ENCODE results near the gene TMEM150B. TPM values are rescaled to one million over a fixed set of nuclear protein-coding genes. Genes with fewer than 3 reads are reported as not detected.

Gene TMEM150B
- total RNA-seq, 1 donor from 2014 or later = not detected

- Mint-ChIP-seq H3K27ac (ENCODE audit: unreplicated experiment) (no peak overlapping the region), H3K27me3 (ENCODE audit: unreplicated experiment) (peaks cover 8% of the 10 kb centered on the region), H3K4me3 (ENCODE audit: unreplicated experiment) (no peak overlapping the region), H3K4me1 (ENCODE audit: unreplicated experiment) (no peaks in the 10 kb centered on the region), H3K36me3 (ENCODE audit: low read depth, unreplicated experiment) (peaks cover 7% of the 10 kb centered on the region), H3K9me3 (ENCODE audit: unreplicated experiment) (no peaks in the 10 kb centered on the region)
- TF ChIP-seq, protein P1, sequence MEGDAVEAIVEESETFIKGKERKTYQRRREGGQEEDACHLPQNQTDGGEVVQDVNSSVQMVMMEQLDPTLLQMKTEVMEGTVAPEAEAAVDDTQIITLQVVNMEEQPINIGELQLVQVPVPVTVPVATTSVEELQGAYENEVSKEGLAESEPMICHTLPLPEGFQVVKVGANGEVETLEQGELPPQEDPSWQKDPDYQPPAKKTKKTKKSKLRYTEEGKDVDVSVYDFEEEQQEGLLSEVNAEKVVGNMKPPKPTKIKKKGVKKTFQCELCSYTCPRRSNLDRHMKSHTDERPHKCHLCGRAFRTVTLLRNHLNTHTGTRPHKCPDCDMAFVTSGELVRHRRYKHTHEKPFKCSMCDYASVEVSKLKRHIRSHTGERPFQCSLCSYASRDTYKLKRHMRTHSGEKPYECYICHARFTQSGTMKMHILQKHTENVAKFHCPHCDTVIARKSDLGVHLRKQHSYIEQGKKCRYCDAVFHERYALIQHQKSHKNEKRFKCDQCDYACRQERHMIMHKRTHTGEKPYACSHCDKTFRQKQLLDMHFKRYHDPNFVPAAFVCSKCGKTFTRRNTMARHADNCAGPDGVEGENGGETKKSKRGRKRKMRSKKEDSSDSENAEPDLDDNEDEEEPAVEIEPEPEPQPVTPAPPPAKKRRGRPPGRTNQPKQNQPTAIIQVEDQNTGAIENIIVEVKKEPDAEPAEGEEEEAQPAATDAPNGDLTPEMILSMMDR (IDR thresholded peaks at IDR 0.05; ENCODE audit: unreplicated experiment) = no peak
- no peak for DNase-seq (ENCODE audit: low spot score)
Measured at GRCh38 chr19:55324662-55325061, 479 bp downstream of the TMEM150B start.

DNA sequence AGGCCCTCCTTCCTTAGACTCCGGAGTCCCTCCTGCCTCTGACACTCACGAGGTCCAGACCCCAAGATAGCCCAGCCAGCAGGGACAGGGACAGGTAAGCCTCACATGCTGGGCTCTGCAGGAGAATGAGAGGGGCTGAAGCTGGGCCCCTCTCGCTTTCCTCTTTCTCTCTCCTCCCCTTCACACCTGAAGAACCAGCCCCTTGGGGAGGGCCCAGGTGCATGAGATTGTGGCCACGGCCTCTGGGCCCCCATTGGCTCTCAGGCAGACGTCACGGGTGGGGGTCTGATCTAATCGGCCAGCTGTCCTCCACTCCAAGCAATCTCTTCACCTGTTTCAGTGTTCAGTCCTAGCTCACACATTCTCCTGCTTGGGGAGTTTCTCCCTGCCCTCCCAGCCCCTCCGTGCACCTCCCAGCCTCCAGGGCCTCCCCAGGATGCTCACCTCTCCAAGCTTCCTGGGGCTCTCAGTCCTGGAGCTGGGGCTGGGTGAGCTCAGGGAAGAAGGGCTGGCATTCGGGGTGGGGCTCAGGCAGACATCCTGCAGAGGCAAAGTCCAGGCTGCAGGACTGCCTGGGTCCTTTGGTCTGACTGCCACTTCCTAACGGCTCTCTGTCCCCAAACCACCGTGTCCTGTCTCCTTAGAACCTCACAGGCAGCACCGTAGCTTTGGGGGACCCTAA lies 2.8 kb downstream of the TMEM150B start:
- Mint-ChIP-seq H3K9me3 (ENCODE audit: unreplicated experiment) (no peaks in the 10 kb centered on the region), H3K4me1 (ENCODE audit: unreplicated experiment) (no peaks in the 10 kb centered on the region), H3K36me3 (ENCODE audit: low read depth, unreplicated experiment) (peaks cover 7% of the 10 kb centered on the region), H3K27ac (ENCODE audit: unreplicated experiment) (no peak overlapping the region), H3K4me3 (ENCODE audit: unreplicated experiment) (no peak overlapping the region), H3K27me3 (ENCODE audit: unreplicated experiment) (peaks cover 8% of the 10 kb centered on the region)
- TF ChIP-seq, protein P1 (IDR thresholded peaks at IDR 0.05; ENCODE audit: unreplicated experiment) = no peak
- no peak for DNase-seq (ENCODE audit: low spot score)

GRCh38 chr19:55321466-55322137 lies 3.5 kb downstream of the TMEM150B start:
- no peaks in the 10 kb centered on the region for H3K4me1 Mint-ChIP-seq (ENCODE audit: unreplicated experiment)
- no peak overlapping the region for H3K4me3 Mint-ChIP-seq (ENCODE audit: unreplicated experiment)
- no peak overlapping the region for H3K27ac Mint-ChIP-seq (ENCODE audit: unreplicated experiment)

DNA sequence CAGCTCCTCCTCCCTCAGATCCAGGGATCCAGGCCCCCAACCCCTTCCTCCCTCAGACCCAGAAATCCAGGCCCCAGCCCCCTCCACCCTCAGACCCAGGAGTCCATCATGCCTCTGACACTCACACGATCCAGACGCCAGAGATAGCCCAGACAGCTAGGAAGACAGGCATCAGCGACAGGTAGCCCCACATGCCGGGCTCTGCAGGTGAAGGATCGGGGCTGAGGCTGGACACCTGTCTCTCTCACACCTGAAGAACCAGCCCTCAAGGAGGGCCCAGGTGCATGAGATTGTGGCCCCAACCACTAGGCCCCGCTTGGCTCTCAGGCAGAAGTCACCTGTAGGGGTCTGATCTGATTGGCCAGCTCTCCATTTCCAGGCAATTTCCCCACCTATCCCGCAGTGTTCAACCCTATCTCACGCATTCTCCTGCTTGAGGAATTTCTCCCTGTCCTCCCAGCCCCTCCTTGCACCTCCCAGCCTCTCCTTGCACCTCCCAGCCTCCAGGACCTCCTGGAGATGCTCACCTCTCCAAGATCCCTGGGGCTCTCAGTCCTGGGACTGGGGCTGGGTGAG lies 4.2 kb downstream of the TMEM150B start:
- Mint-ChIP-seq H3K9me3 (ENCODE audit: unreplicated experiment) (no peaks in the 10 kb centered on the region), H3K36me3 (ENCODE audit: low read depth, unreplicated experiment) (peaks cover 7% of the 10 kb centered on the region), H3K27ac (ENCODE audit: unreplicated experiment) (no peak overlapping the region), H3K4me1 (ENCODE audit: unreplicated experiment) (no peaks in the 10 kb centered on the region), H3K27me3 (ENCODE audit: unreplicated experiment) (peaks cover 6% of the 10 kb centered on the region), H3K4me3 (ENCODE audit: unreplicated experiment) (no peak overlapping the region)
- no peak for DNase-seq (ENCODE audit: low spot score)
- TF ChIP-seq, protein P1 (IDR thresholded peaks at IDR 0.05; ENCODE audit: unreplicated experiment) = no peak

More at GRCh38 chr19:55321466-55322137, 3.5 kb downstream of the TMEM150B start:
- TF ChIP-seq, protein P1 (IDR thresholded peaks at IDR 0.05; ENCODE audit: unreplicated experiment) = no peak
- no peak for DNase-seq (ENCODE audit: low spot score)
- Mint-ChIP-seq H3K27me3 (ENCODE audit: unreplicated experiment) (peaks cover 8% of the 10 kb centered on the region), H3K9me3 (ENCODE audit: unreplicated experiment) (no peaks in the 10 kb centered on the region), H3K36me3 (ENCODE audit: low read depth, unreplicated experiment) (peaks cover 7% of the 10 kb centered on the region)

GRCh38 chr19:55319785-55320184 lies 5.4 kb downstream of the TMEM150B start:
- peaks cover 7% of the 10 kb centered on the region for H3K36me3 Mint-ChIP-seq (ENCODE audit: low read depth, unreplicated experiment)
- H3K27me3 Mint-ChIP-seq (ENCODE audit: unreplicated experiment) = peaks cover 6% of the 10 kb centered on the region
- H3K9me3 Mint-ChIP-seq (ENCODE audit: unreplicated experiment) = no peaks in the 10 kb centered on the region
- no peak overlapping the region for H3K27ac Mint-ChIP-seq (ENCODE audit: unreplicated experiment)
- peak overlapping the region; percentile 69 for H3K4me3 Mint-ChIP-seq (ENCODE audit: unreplicated experiment)
- DNase-seq (ENCODE audit: low spot score) = peak; percentile 74
- no peaks in the 10 kb centered on the region for H3K4me1 Mint-ChIP-seq (ENCODE audit: unreplicated experiment)
- TF ChIP-seq, protein P1 (IDR thresholded peaks at IDR 0.05; ENCODE audit: unreplicated experiment) = no peak

Data from endothelial cell (in vitro differentiated cells).